Measurements from ENCODE around the gene PFDN6. TPM values are rescaled to one million over a fixed set of nuclear protein-coding genes. Genes with fewer than 3 reads are reported as not detected.

Gene PFDN6
- total RNA-seq, 1 donor from 2014 or later, result 54.9 TPM

DNA sequence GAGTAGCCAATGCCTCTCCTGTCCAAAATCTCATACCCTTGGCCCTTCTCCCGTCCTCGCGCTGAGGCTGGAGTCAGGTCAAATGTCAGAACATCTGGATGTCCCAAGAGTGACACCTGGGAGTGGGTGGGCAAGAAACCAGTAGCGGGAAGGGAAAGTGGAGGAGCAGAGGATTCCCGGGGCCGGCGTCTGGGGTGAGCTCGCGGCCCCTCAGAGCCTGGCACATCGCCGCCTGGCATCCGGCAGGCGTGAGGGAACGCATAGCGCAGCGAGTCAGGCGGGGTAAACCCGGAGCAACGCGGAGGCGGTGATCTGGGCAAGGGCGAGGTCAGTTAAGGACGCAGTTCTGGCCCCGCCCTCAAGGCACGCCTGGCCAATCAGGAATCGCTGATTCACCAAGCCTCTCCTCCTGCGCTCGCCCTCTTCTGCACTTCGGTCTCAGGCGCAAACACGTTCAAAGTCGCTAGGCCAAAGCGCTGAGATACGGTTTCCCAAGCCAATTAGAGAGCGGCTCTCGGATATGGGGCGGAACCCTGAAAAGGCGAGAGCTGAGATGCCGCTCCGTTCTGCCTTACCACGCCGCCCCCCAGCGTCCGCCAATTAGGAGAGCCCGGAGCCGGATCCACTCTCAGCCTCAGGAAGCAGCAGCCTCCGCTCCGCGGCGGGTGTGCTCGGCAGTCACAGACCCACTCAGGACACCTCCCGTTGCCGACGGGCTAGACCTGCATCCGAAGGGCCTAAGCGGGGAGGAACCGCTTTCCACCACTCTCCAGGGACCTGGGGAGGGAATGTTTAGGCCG lies 40.3 kb upstream of the PFDN6 start:
- Mint-ChIP-seq H3K27ac (ENCODE audit: unreplicated experiment) (peak overlapping the region; percentile 86), H3K4me3 (peak overlapping the region; percentile 87), H3K36me3 (ENCODE audit: low read depth) (peaks cover 7% of the 10 kb centered on the region), H3K9me3 (no peaks in the 10 kb centered on the region), H3K27me3 (ENCODE audit: low read depth) (peaks cover 4% of the 10 kb centered on the region), H3K4me1 (peaks cover 34% of the 10 kb centered on the region)
- peak; percentile 82 for DNase-seq (ENCODE audit: low read depth, low spot score)
- TF ChIP-seq, protein P1, sequence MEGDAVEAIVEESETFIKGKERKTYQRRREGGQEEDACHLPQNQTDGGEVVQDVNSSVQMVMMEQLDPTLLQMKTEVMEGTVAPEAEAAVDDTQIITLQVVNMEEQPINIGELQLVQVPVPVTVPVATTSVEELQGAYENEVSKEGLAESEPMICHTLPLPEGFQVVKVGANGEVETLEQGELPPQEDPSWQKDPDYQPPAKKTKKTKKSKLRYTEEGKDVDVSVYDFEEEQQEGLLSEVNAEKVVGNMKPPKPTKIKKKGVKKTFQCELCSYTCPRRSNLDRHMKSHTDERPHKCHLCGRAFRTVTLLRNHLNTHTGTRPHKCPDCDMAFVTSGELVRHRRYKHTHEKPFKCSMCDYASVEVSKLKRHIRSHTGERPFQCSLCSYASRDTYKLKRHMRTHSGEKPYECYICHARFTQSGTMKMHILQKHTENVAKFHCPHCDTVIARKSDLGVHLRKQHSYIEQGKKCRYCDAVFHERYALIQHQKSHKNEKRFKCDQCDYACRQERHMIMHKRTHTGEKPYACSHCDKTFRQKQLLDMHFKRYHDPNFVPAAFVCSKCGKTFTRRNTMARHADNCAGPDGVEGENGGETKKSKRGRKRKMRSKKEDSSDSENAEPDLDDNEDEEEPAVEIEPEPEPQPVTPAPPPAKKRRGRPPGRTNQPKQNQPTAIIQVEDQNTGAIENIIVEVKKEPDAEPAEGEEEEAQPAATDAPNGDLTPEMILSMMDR (conservative IDR thresholded peaks at IDR 0.05), result peak; percentile 12

DNA sequence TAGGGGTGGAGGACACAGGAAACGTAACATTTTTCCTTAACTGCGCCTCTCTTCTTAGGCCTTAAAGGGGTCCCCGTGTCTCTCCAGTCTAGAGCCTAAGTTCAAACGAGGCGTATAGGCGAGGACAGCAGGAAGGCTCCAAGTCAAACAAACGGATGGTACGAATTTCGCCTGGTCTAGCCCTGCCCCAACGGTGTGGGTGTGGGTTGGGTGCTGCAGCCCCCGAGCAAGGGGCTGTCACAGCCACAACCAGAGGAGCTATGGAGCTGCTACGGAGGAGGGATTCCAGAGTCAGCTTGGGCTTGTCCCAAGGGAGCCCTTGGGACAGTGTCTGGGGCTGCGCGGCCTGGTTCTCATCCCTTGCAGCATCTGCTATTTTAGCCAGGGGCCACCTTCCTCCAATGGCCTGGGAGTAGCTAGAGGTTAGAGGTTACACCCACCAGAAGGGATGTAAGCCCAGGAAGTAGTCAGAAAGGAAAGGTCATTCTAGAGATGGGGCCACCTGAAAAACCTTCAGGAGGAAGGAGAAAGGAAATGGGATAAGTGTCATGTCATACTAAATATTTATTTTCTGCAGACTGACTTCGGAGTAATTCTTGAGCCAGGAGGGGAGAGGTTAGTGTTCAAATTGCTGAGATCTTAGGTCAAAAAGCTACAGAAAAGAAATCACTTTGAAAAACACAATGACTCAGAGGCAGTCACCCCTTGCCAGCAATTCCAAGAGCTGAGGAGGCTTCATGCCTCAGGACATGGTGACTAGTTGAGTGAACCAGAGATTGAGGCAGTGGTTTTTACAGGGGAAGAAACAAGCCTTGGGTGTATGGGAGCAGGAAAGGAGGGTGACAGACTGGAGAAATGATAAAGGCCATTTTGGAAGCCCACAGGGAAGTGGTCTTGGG lies 39.4 kb upstream of the PFDN6 start:
- Mint-ChIP-seq H3K27me3 (ENCODE audit: low read depth) (peaks cover 4% of the 10 kb centered on the region), H3K4me1 (peaks cover 34% of the 10 kb centered on the region), H3K27ac (ENCODE audit: unreplicated experiment) (peak overlapping the region; percentile 86), H3K36me3 (ENCODE audit: low read depth) (peaks cover 7% of the 10 kb centered on the region), H3K4me3 (peak overlapping the region; percentile 87), H3K9me3 (no peaks in the 10 kb centered on the region)
- DNase-seq (ENCODE audit: low read depth, low spot score), result no peak
- TF ChIP-seq, protein P1 (conservative IDR thresholded peaks at IDR 0.05), result no peak

DNA sequence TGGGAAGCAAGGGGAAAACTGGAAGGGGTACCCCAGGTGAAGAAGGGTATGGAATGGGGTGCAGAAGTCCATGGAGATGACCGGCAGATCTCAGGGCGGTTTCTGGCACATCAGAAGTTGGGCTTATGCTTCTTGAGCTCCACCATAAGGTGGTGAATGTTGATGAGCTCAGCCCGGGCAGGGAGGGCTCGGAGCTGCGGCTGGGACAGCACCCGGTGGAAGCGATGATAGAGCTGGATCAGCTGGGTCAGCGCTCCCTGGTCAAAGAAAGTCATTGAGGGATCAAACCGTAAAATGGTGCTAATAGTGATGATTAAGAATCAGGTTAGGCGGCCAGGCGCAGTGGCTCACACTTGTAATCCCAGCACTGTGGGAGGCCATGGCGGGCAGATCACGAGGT lies 38.7 kb upstream of the PFDN6 start:
- Mint-ChIP-seq H3K4me1 (peaks cover 34% of the 10 kb centered on the region), H3K4me3 (peak overlapping the region; percentile 87), H3K9me3 (no peaks in the 10 kb centered on the region), H3K27ac (ENCODE audit: unreplicated experiment) (no peak overlapping the region), H3K27me3 (ENCODE audit: low read depth) (peaks cover 4% of the 10 kb centered on the region), H3K36me3 (ENCODE audit: low read depth) (peaks cover 8% of the 10 kb centered on the region)
- TF ChIP-seq, protein P1 (conservative IDR thresholded peaks at IDR 0.05), result no peak
- DNase-seq (ENCODE audit: low read depth, low spot score), result no peak

DNA sequence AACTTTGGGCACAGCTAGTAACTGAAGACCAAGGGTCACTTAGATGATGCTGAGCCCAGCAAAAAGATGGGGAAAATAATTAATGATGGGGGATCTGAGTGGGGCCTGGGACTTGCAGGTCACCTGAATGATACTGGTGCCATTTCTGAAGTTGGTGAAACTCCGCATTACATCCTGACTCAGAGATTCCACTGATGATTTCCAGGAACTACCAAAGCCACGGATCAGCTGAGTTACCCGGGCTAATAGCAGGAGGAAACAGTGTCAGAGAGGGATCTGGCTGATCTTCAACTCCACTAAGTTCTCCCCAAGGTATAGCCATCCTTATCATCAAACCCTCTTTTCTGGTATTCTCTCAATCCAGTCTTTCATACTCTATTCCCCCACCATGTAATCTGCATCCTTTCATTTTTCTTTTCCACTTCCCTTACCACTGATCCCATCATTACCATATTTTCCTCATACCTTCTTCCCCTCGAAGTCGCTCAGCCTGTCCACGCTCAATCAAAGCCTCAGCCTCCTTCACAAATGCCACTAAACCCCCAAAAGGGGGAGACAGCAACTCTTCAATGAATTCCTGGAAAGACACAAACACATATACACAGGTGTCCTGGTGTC lies 37.9 kb upstream of the PFDN6 start:
- DNase-seq (ENCODE audit: low read depth, low spot score), result no peak
- TF ChIP-seq, protein P1 (conservative IDR thresholded peaks at IDR 0.05), result no peak
- Mint-ChIP-seq H3K4me1 (peaks cover 34% of the 10 kb centered on the region), H3K9me3 (no peaks in the 10 kb centered on the region), H3K27ac (ENCODE audit: unreplicated experiment) (no peak overlapping the region), H3K4me3 (peak overlapping the region; percentile 65), H3K27me3 (ENCODE audit: low read depth) (peaks cover 3% of the 10 kb centered on the region), H3K36me3 (ENCODE audit: low read depth) (peaks cover 10% of the 10 kb centered on the region)

DNA sequence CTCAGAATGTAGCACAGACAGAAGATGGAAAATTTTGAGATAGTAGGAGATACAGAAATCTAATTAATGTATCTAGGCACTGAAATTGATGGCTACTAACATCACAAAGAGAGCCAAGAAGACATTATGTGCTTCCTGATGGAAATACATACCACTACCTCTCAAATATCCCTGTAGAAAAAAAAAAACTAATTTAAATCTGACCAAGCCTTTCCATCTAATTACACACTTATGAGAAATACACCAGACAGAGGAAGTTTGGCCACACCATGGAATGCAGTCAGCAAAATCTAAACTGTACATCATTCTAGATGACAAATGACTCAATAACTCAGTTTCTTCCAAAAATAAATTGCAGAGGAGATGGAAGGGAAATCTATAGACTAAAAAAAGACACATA lies 36.6 kb upstream of the PFDN6 start:
- H3K9me3 Mint-ChIP-seq, result no peaks in the 10 kb centered on the region
- no peak overlapping the region for H3K4me3 Mint-ChIP-seq
- TF ChIP-seq, protein P1 (conservative IDR thresholded peaks at IDR 0.05), result no peak
- H3K36me3 Mint-ChIP-seq (ENCODE audit: low read depth), result peaks cover 10% of the 10 kb centered on the region
- H3K27me3 Mint-ChIP-seq (ENCODE audit: low read depth), result no peaks in the 10 kb centered on the region
- no peak overlapping the region for H3K27ac Mint-ChIP-seq (ENCODE audit: unreplicated experiment)
- H3K4me1 Mint-ChIP-seq, result peaks cover 34% of the 10 kb centered on the region
- DNase-seq (ENCODE audit: low read depth, low spot score), result no peak
